Measurements from ENCODE around the gene KCNQ1OT1.

The KCNQ1OT1 gene

GRCh38 chr11:2582351-2582945 lies 117.3 kb downstream of the KCNQ1OT1 start:
- no peak for DNase-seq (ENCODE audit: low read depth in 2 of 2)

- DNase-seq (ENCODE audit: low read depth in 2 of 2), result no peak
Measured at GRCh38 chr11:2581931-2582350, 117.9 kb downstream of the KCNQ1OT1 start.

DNA sequence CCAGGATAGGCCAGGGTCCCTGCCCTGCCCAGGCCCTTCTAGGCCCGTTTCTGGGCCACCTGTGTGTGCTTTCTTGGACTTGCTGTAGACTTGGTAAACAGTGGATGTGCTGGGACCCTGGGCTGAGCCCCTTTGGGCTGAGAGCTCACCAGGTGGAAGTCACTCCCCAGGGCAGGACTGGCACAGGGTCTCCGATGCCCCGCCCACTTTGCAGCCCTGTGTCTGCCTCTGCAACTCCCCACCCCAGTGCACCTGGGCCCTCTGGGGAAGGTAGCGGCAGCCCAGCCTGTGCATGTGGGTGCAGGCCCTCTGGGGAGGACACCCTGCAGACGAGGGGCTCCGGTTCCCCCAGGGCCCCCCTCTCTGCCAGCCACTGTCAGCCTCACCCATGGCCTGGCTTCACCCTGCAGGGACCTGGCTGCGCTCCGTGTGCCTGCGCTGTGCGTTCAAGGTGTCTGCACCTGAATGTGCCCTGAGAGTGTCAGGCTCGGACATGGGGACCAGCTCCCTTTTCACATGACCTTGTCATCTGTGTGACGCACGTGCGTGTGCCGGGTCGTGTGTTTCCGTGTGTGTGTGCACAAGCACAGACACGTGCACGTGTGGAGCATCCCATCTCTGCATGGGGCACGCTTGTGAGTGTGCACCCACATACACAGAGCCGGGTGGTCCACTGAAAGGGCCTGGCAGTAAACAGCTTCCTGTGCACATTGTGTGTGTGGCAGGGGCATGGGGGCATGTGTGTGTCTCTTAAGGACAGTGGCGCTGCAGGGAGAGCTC lies 118.5 kb downstream of the KCNQ1OT1 start:
- DNase-seq (ENCODE audit: low read depth in 2 of 2), result no peak

GRCh38 chr11:2580571-2581001 lies 119.2 kb downstream of the KCNQ1OT1 start:
- no peak for DNase-seq (ENCODE audit: low read depth in 2 of 2)

DNA sequence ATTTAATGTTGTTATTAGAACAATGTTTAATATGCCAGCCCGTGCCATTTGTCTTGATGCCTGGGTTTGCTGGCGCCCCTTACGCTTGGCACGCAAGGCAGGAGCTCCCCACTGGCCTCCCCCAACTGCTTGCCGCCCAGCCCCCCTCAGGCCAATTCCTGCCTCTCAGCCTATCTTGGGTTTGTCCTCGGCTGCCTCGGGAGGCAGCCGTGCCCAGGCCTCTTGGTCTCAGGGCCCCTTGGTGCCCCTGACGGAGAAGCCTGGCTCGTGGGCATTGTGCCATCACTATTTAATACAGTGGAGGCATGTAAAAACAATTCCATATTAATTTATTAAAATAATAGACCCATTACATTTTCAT lies 119.8 kb downstream of the KCNQ1OT1 start:
- no peak for DNase-seq (ENCODE audit: low read depth in 2 of 2)

GRCh38 chr11:2579315-2580060 lies 120.3 kb downstream of the KCNQ1OT1 start:
- DNase-seq (ENCODE audit: low read depth in 2 of 2), result no peak

- DNase-seq (ENCODE audit: low read depth in 2 of 2), result no peak
Measured at GRCh38 chr11:2578929-2579270, 120.9 kb downstream of the KCNQ1OT1 start.

DNA sequence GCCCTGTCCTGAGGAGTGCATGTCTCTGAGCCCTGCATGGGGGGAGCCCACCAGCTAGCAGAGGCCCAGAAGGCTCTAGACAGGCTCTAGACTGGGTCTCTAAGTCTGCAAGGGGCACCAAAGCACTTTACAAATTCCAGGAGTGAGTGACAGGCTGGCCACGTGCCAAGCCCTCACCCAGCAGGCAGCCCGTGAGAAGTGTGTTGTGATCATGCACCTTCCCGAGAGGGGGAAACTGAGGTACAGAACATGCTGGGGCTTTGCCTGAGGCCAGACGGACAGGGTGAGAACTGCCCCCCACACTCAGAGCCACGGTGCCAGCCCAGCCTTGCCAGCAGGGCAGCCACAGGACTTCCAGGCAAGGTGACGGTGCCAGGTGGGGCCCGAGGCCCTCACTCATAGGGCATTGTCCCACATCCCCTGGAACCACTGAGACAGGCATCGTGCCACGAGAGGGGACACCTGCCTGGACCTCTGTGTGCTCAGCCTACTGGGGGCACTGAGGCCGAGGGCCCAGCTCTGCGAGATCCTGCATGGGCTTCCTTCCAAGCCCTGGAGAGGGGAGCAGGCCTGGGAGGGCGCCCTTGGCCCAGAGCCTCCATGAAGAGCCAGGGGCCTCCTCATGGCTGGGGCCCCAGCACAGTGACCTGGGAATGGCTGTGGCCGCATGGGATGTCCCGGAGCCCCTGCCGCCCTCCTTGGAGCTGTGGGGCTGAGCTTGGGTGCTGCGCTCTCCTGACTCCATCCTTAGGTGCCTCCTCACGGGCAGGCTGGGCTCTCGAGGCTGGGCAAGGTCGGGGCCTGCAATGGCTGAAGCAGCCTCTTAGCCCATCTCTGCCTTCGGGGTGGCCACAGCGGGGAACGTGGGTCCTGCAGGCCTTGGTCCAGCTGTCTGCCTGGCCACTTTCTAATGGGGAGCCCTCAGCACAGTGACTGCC lies 121.5 kb downstream of the KCNQ1OT1 start:
- DNase-seq (ENCODE audit: low read depth in 2 of 2), result no peak

DNA sequence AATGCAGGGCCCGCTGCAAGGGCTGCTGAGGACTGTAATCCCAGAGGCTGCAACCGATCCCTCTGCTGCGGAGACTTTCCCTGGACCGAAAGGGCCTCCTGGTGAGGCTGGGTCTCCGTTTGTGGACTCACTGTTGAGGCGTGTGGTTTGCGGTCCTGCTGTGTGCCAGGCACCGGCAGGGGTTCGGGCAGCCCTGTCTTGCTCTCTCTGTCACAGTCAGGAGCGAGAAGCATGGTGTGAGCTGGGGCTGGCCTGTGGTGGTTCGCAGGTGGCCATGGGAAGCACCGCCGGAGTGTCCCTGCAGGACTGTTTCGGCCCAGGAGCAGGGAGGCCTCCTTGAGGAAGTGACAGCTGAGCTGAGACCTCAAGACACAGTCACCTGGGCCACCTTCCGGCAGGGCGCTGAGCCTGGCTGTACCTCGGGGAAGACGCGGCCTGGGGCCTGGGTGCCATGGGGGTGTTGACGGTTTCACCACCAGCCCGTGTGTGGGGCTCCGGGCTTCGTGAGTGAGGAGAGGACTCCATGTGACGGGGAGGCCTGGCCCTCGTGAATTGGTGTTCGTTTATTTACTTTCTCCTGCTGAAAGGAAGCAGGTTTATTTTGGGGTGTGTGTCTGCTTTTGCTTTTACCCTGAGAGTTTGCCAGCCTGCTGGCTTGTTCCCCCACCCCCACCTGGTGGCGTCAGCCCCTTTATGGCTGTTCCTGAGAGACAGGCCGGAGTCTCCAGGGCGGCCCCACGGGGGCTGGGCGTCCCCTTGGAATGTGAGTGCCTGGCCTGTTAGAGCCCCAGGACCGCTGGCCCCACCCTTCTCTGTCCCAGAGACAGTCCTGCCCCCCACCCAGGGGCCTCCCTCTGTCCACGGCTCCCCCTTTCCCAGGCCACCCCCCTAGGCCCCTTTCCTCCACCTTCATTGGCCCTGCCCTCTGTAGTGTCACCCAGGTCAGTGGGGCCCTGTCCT lies 122.5 kb downstream of the KCNQ1OT1 start:
- DNase-seq (ENCODE audit: low read depth in 2 of 2), result no peak

DNA sequence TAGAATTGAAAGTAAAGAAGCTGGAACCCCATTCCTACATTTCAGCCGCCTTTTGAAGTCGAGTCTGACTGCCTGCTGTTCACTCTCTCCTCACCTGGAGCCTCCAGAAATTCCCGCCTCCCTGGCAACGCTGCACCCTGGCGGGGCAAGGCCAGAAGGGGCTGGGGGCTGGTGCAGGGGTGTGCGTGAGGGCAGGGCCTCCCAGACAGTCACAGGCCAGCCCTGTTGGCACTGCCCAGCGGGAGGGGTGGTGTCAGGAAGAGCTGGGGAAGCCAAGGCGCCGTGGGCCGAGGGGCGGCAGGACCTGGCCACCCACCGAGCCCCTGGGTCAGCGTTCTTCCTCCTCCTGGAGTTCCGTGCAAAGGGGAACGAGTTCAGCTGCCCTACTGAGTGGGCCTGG lies 123.2 kb downstream of the KCNQ1OT1 start:
- no peak for DNase-seq (ENCODE audit: low read depth in 2 of 2)

- DNase-seq (ENCODE audit: low read depth in 2 of 2), result no peak
Measured at GRCh38 chr11:2576111-2576510, 123.7 kb downstream of the KCNQ1OT1 start.

- no peak for DNase-seq (ENCODE audit: low read depth in 2 of 2)
Measured at GRCh38 chr11:2575591-2576051, 124.2 kb downstream of the KCNQ1OT1 start.

GRCh38 chr11:2574553-2575535 lies 125.0 kb downstream of the KCNQ1OT1 start:
- DNase-seq (ENCODE audit: low read depth in 2 of 2), result no peak

- DNase-seq (ENCODE audit: low read depth in 2 of 2), result no peak
Measured at GRCh38 chr11:2574043-2574552, 125.7 kb downstream of the KCNQ1OT1 start.

GRCh38 chr11:2573240-2574042 lies 126.4 kb downstream of the KCNQ1OT1 start:
- no peak for DNase-seq (ENCODE audit: low read depth in 2 of 2)

DNA sequence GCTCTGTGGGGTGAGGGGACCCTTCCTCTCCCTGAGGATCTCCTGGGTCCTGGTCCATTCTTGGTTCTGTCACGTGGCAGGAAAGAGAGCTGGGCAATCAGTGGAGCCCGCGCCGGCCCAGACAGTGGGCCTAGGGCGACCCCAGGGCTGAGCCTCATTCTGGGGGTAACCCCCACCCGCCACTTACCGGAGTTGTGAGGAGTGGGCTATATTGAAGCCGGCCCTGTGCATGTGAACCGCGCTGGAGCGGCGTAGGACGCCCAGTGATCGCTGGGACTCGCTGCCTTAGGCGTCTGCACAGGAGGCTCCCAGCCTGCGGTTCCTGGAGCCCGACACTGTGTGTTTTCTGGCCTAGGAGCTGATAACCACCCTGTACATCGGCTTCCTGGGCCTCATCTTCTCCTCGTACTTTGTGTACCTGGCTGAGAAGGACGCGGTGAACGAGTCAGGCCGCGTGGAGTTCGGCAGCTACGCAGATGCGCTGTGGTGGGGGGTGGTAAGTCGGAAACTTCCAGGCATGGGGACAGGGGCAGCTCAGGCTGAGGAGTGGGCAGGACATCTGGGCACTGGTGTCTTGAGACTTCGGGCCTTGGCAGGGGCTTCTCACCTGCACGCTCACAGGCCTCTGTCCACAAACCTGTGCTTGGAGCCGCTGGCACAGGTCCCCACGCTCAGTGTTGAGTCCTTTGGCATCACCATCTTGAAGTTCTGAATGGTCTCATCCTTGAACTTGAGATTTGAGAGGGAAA lies 127.1 kb downstream of the KCNQ1OT1 start:
- no peak for DNase-seq (ENCODE audit: low read depth in 2 of 2)

DNA sequence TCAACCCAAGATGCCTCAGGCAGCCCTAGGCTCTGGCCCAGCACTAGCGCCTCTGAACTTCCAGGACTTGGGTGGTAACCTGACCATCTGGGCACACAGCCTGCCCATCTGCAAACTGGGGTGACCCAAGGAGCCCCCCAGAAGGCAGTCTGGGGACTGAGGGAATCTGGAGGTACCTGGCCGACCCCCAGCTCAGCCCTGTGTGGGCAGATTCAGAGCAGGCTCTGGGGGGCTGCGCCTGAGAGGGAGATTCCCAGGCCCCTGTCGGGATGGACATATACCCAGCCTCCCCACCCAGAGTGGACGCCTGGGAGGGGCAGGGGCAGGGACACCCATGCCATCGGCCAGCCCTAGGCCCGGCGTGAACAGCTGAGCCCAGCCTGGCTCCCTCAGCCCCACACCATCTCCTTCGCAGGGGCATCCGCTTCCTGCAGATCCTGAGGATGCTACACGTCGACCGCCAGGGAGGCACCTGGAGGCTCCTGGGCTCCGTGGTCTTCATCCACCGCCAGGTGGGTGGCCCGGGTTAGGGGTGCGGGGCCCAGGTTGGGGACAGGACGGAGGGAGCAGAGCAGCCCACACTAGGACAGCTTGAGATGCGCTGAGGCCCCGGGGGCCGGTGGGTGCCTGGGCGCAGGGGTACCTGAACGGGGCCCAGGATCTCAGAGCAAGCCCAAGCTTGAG lies 128.1 kb downstream of the KCNQ1OT1 start:
- DNase-seq (ENCODE audit: low read depth in 2 of 2), result no peak

Measured in stimulated activated CD8-positive, alpha-beta memory T cell treated with anti-CD3 and anti-CD28 coated beads, Interleukin-7, amount 100 ng/mL, for 1 hour (primary cell).